Loucy (cell line): ENCODE results near the gene ARHGAP42.

Source experiments
- H2AFZ ChIP-seq: fragments of 200-600 bp; sonication (generic); 2 replicates; pipeline ENCODE4 v1.6.0; 2016; ENCODE audit warnings: antibody characterized with exemption, mild to moderate bottlenecking, low read length, moderate library complexity
- H3F3A ChIP-seq: fragments of 200-600 bp; 2 replicates; pipeline ENCODE4 v1.6.0; 2016; ENCODE audit warnings: antibody characterized with exemption, low read depth, mild to moderate bottlenecking
- H3K27me3 ChIP-seq: fragments of 200-600 bp; sonication (generic); 2 replicates; pipeline ENCODE4 v1.6.1; 2014; ENCODE audit warnings: low read length, mild to moderate bottlenecking; ENCODE audit not compliant: insufficient read depth, poor library complexity, severe bottlenecking
- H3K36me3 ChIP-seq: fragments of 200-600 bp; sonication (generic); 2 replicates; pipeline ENCODE4 v1.6.1; 2016; ENCODE audit warnings: low read length; ENCODE audit not compliant: insufficient read depth
- H3K4me1 ChIP-seq: fragments of 200-600 bp; sonication (generic); 2 replicates; pipeline ENCODE4 v1.5.1; 2014; ENCODE audit warnings: low read length, mild to moderate bottlenecking; ENCODE audit not compliant: insufficient read depth, poor library complexity, severe bottlenecking
- H3K4me2 ChIP-seq: fragments of 200-600 bp; sonication (generic); 2 replicates; pipeline ENCODE4 v1.6.0; 2014; ENCODE audit warnings: antibody characterized with exemption, low read length, low read depth, mild to moderate bottlenecking; ENCODE audit not compliant: poor library complexity, severe bottlenecking
- H3K4me3 ChIP-seq: fragments of 200-600 bp; sonication (generic); 2 replicates; pipeline ENCODE4 v1.5.1; 2014; ENCODE audit warnings: low read length, mild to moderate bottlenecking, mixed read lengths; ENCODE audit not compliant: poor library complexity, severe bottlenecking
- H3K79me2 ChIP-seq: fragments of 200-600 bp; sonication (generic); 2 replicates; pipeline ENCODE4 v1.6.1; 2014; ENCODE audit warnings: low read length; ENCODE audit not compliant: insufficient read depth
- H3K9ac ChIP-seq: fragments of 200-600 bp; sonication (generic); 2 replicates; pipeline ENCODE4 v1.6.0; 2014; ENCODE audit warnings: mild to moderate bottlenecking, low read depth, low read length, moderate library complexity; ENCODE audit not compliant: poor library complexity, severe bottlenecking
- H3K9me2 ChIP-seq: fragments of 200-600 bp; sonication (generic); replicated peaks from 2 replicates; pipeline ENCODE4 v1.6.1; 2016; ENCODE audit warnings: low read depth, low read length, mixed read lengths
- H3K9me3 ChIP-seq: fragments of 200-600 bp; sonication (generic); 2 replicates; pipeline ENCODE4 v1.6.1; 2014; ENCODE audit warnings: mild to moderate bottlenecking, antibody characterized with exemption, low read length, low read depth; ENCODE audit not compliant: insufficient read depth
- H4K20me1 ChIP-seq: fragments of 200-600 bp; sonication (generic); 2 replicates; pipeline ENCODE4 v1.6.0; 2014; ENCODE audit warnings: antibody characterized with exemption, low read length, mild to moderate bottlenecking; ENCODE audit not compliant: insufficient read depth, poor library complexity, severe bottlenecking
- EZH2phosphoT487 ChIP-seq: fragments of 200-600 bp; IDR thresholded peaks from 2 replicates; pipeline ENCODE4 v1.6.1; 2018; ENCODE audit warnings: antibody characterized with exemption, mild to moderate bottlenecking, moderate library complexity, borderline replicate concordance
- TF ChIP-seq, protein P1 (sequence below): fragments of 200-600 bp; sonication (generic); conservative IDR thresholded peaks from 2 replicates; pipeline ENCODE4 v1.5.1; 2014; ENCODE audit warnings: mild to moderate bottlenecking, antibody characterized with exemption, low read length

The ARHGAP42 gene

DNA sequence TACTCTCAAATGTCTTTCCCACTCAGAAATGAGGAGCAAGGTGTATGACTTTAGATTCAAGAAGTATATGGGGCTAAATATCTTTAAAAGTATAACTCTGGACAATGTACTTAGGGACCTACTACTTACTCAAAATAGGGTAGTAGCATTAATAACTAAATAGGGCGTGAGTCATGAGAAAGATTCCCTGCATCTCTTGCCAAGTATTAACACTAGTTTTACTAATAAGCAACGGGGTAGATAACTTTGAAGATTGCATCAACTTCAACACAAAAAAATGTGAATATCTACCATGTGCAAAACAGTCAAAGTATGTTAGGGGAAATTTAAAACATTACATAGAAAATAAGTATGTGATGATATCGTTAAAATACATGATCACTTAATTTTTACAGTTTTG, 342.9 kb downstream of the ARHGAP42 start:
- Histone ChIP-seq H3K9me2 (0 out of 2 replicates have a peak, but pooled peaks cover 4% of the 10 kb centered on the region), H2AFZ (no peak overlapping the region), H3K27me3 (no peaks in the 10 kb centered on the region), H3K79me2 (no peaks in the 10 kb centered on the region), H3K4me2 (no peak overlapping the region), H3K4me3 (no peak overlapping the region), H3K9ac (no peak overlapping the region), H3K9me3 (no peaks in the 10 kb centered on the region), H3K4me1 (no peaks in the 10 kb centered on the region), H4K20me1 (no peaks in the 10 kb centered on the region), H3F3A (no peaks in the 10 kb centered on the region), H3K36me3 (no peaks in the 10 kb centered on the region)
- TF ChIP-seq, protein P1, sequence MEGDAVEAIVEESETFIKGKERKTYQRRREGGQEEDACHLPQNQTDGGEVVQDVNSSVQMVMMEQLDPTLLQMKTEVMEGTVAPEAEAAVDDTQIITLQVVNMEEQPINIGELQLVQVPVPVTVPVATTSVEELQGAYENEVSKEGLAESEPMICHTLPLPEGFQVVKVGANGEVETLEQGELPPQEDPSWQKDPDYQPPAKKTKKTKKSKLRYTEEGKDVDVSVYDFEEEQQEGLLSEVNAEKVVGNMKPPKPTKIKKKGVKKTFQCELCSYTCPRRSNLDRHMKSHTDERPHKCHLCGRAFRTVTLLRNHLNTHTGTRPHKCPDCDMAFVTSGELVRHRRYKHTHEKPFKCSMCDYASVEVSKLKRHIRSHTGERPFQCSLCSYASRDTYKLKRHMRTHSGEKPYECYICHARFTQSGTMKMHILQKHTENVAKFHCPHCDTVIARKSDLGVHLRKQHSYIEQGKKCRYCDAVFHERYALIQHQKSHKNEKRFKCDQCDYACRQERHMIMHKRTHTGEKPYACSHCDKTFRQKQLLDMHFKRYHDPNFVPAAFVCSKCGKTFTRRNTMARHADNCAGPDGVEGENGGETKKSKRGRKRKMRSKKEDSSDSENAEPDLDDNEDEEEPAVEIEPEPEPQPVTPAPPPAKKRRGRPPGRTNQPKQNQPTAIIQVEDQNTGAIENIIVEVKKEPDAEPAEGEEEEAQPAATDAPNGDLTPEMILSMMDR = no peak
- no peak for TF ChIP-seq EZH2phosphoT487

DNA sequence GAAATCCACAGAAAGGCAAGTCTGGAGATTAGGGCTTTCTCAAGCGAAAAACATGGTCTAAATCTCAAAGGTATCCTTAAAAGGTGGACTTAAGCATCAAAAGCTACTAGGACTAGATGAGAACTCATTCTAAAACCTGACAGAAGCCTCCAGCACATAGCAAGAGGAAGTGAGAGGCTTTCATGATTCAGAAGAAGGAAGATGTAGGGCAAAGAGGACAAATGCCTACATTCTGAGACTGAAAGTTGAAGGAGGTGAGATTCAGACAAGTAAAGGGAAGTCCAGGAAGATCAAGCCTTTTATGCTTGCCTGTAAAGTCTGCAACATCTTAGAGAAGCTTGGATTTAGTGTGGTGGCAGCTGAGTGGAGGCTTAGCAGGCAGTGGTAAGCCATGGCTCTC, 343.6 kb downstream of the ARHGAP42 start:
- no peak for TF ChIP-seq EZH2phosphoT487
- TF ChIP-seq, protein P1 = no peak
- H3K79me2 ChIP-seq = no peaks in the 10 kb centered on the region
- H3K9ac ChIP-seq = no peak overlapping the region
- no peak overlapping the region for H2AFZ ChIP-seq
- H3K9me2 ChIP-seq = 0 out of 2 replicates have a peak, but pooled peaks cover 4% of the 10 kb centered on the region
- H3K9me3 ChIP-seq = no peaks in the 10 kb centered on the region
- no peaks in the 10 kb centered on the region for H3K36me3 ChIP-seq
- H4K20me1 ChIP-seq = no peaks in the 10 kb centered on the region
- H3K27me3 ChIP-seq = no peaks in the 10 kb centered on the region
- H3K4me3 ChIP-seq = no peak overlapping the region
- no peaks in the 10 kb centered on the region for H3K4me1 ChIP-seq
- H3K4me2 ChIP-seq = no peak overlapping the region
- no peaks in the 10 kb centered on the region for H3F3A ChIP-seq

DNA sequence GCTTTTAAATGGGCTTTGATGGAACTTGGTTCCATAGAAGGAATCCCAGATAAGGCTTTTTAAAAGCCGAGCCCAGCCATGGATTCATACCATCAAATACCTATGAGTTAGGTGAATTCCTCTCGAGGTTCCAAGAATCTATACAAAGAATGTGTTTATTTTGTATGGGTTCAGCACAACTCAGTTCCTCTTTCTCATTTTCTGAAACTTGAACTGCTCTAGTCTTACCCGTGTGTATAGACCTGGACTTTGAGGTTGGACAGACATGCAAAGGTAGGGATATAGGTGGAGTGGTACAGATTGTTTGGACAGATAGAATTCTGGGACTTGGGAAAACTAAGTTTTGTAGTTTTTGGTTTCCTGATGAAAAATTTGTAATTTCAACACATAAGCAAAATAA, 344.6 kb downstream of the ARHGAP42 start:
- no peaks in the 10 kb centered on the region for H3F3A ChIP-seq
- H3K9me3 ChIP-seq = no peaks in the 10 kb centered on the region
- TF ChIP-seq, protein P1 = no peak
- TF ChIP-seq EZH2phosphoT487 = no peak
- no peak overlapping the region for H3K4me2 ChIP-seq
- H2AFZ ChIP-seq = no peak overlapping the region
- no peaks in the 10 kb centered on the region for H3K27me3 ChIP-seq
- no peaks in the 10 kb centered on the region for H4K20me1 ChIP-seq
- H3K9me2 ChIP-seq = 0 out of 2 replicates have a peak, but pooled peaks cover 4% of the 10 kb centered on the region
- no peak overlapping the region for H3K9ac ChIP-seq
- no peak overlapping the region for H3K4me3 ChIP-seq
- H3K4me1 ChIP-seq = no peaks in the 10 kb centered on the region
- no peaks in the 10 kb centered on the region for H3K79me2 ChIP-seq
- H3K36me3 ChIP-seq = no peaks in the 10 kb centered on the region
